Pancreas (tissue), 10 donors: ENCODE data around the gene OR9K2. TPM values are rescaled to one million over a fixed set of nuclear protein-coding genes. Genes with fewer than 3 reads are reported as not detected.

Experiments used
- ATAC-seq, 4 donors: fragments of 200-7000 bp; cut with Tn5 transposase; one replicate each; pipeline versions ENCODE4 v1.8.0 to v1.9.1; 2020; ENCODE audit warnings: mild to moderate bottlenecking in 4 of 4, moderate library complexity in 4 of 4
- DNase-seq, 6 donors: peaks; one replicate each; pipeline ENCODE4 v3.0.0-alpha.2; 2020
- FAIRE-seq: peaks from 2 replicates; lab custom pipeline; 2012; peaks lifted over from hg19 to GRCh38; lab: Jason Lieb, UNC
- H3K27ac ChIP-seq, 4 donors: fragments of 200-600 bp; sonication (generic); 1 replicate in 3 of 4; 2 replicates in 1 of 4; pipeline versions ENCODE4 v1.5.0 to v1.8.0; 2020
- H3K27me3 ChIP-seq, 4 donors: fragments of 200-600 bp; one replicate each; pipeline ENCODE4 v1.8.0; 2021
- H3K36me3 ChIP-seq, 3 donors: fragments of 200-600 bp; sonication (generic) in 1 of 3; one replicate each; pipeline versions ENCODE4 v1.5.0 to v1.8.0; 2020 to 2021
- H3K4me1 ChIP-seq, 3 donors: fragments of 200-600 bp; one replicate each; pipeline ENCODE4 v1.8.0; 2021
- H3K4me3 ChIP-seq, 4 donors: fragments of 200-600 bp; sonication (generic) in 2 of 4; one replicate each; pipeline versions ENCODE4 v1.5.0 to v1.8.0; 2020 to 2021
- H3K9me3 ChIP-seq, 4 donors: fragments of 200-600 bp; one replicate each; pipeline ENCODE4 v1.8.0; 2021
- CTCF ChIP-seq, 4 donors: fragments of 200-600 bp; sonication (generic) in 3 of 4; IDR thresholded peaks; one replicate each; pipeline versions ENCODE4 v1.5.0 to v1.8.0; 2021; ENCODE audit warnings: antibody characterized with exemption in 4 of 4
- WGBS, 2 donors: extraction: QIAGEN DNeasy Blood & Tissue Kit; methylation state at CpG; one replicate each; pipeline ENCODE4 v1.1.7; 2013; 5-methylcytosine and 5-hydroxymethylcytosine counted together
- intact Hi-C, 3 donors: fragments of 100-400 bp; cut with DNase I; formaldehyde crosslinking; loops; one replicate each; pipeline versions ENCODE4 v1.11.1 to v1.14.2; 2022
- polyA plus RNA-seq, 2 donors: library from polyadenylated mRNA; stranded (reverse); fragments of 200-250 nt; gene quantifications; one replicate each; pipeline ENCODE4 v1.2.3, GENCODE V29; 2013
- total RNA-seq, 6 donors: library from RNA; stranded (reverse); fragmentation: NEBNext Ultra II Directional in 4 of 6; extraction: Animal tissue kit (Norgen Biotek cat#: 25700) in 4 of 6; gene quantifications; one replicate each; pipeline versions ENCODE4 v1.2.1 to v1.2.4, GENCODE V29; 2021 to 2023
- donor health status: healthy with polysubstance abuse.
- donor health status: DM: no; HTN: no; CAD: no; lungs with moderate emphysema.
- donor health status: DM: no; HTN: no; CAD: no.
- donor health status: control.
- donor health status: control.
- donor health status: Bipolar disorder and iron deficiency.
- donor health status: DM: yes; HTN: yes; CAD: no.
- donor health status: DM: no; HTN: no; CAD: no.
- donor health status: DM: no; HTN: no; CAD: no.
- donor health status: DM: yes; HTN: yes; CAD: no.

The OR9K2 gene
- total RNA-seq (not detected), polyA plus RNA-seq (not detected)

GRCh38 chr12:55126106-55126505, at the start of gene OR9K2:
Gene OR9K2 (plus strand): TSS chr12:55126406. CDS start chr12:55129835, 3,429 bp downstream.
- Histone ChIP-seq H3K4me1 (no peaks in the 10 kb centered on the region), H3K27me3 (peaks cover 0 to 11% (median 0%) of the 10 kb centered on the region in 4 donors), H3K36me3 (no peaks in the 10 kb centered on the region), H3K9me3 (no peaks in the 10 kb centered on the region), H3K27ac (no peak within 1 kb of the TSS), H3K4me3 (no peak within 1 kb of the TSS)
- DNase-seq (no peak), ATAC-seq (no peak), FAIRE-seq (no peak)
- no peak for TF ChIP-seq CTCF (IDR thresholded peaks at IDR 0.05)
- WGBS, 2 donors = 65 to 71% methylated on average over 2 of the region's 2 CpGs
- intact Hi-C loops = no loop called here

GRCh38 chr12:55092579-55092978, 33.6 kb upstream of the OR9K2 start:
- Histone ChIP-seq H3K9me3 (no peaks in the 10 kb centered on the region), H3K4me1 (no peaks in the 10 kb centered on the region), H3K27me3 (peaks cover 0 to 3% (median 0%) of the 10 kb centered on the region in 4 donors), H3K27ac (no peak overlapping the region), H3K36me3 (no peaks in the 10 kb centered on the region), H3K4me3 (no peak overlapping the region)
- DNase-seq = no peak
- intact Hi-C loops = no loop called here
- FAIRE-seq = no peak
- 70 to 79% methylated on average over 3 of the region's 3 CpGs for WGBS, 2 donors
- ATAC-seq = no peak
- TF ChIP-seq CTCF (IDR thresholded peaks at IDR 0.05) = no peak

- no peaks in the 10 kb centered on the region for H3K36me3 ChIP-seq
- no peak overlapping the region for H3K27ac ChIP-seq
- no peaks in the 10 kb centered on the region for H3K9me3 ChIP-seq
- no peaks in the 10 kb centered on the region for H3K27me3 ChIP-seq
- DNase-seq = no peak
- H3K4me3 ChIP-seq = no peak overlapping the region
- no peak for FAIRE-seq
- intact Hi-C loops = no loop called here
- ATAC-seq = no peak
- 79 to 91% methylated on average over 4 of the region's 4 CpGs for WGBS, 2 donors
- H3K4me1 ChIP-seq = no peaks in the 10 kb centered on the region
- no peak for TF ChIP-seq CTCF (IDR thresholded peaks at IDR 0.05)
Measured at GRCh38 chr12:55112378-55112875, 13.8 kb upstream of the OR9K2 start.

GRCh38 chr12:55116152-55116551, 10.1 kb upstream of the OR9K2 start:
- Histone ChIP-seq H3K9me3 (no peaks in the 10 kb centered on the region), H3K27ac (no peak overlapping the region), H3K4me3 (no peak overlapping the region), H3K4me1 (no peaks in the 10 kb centered on the region), H3K27me3 (no peaks in the 10 kb centered on the region), H3K36me3 (no peaks in the 10 kb centered on the region)
- WGBS, 2 donors = 76 to 78% methylated on average over 1 of the region's 1 CpG
- intact Hi-C loops = no loop called here
- DNase-seq = no peak
- ATAC-seq = no peak
- FAIRE-seq = no peak
- TF ChIP-seq CTCF (IDR thresholded peaks at IDR 0.05) = no peak

- intact Hi-C loops = no loop called here
- Histone ChIP-seq H3K4me1 (no peaks in the 10 kb centered on the region), H3K27ac (no peak overlapping the region), H3K4me3 (no peak overlapping the region), H3K27me3 (peaks cover 0 to 11% (median 2%) of the 10 kb centered on the region in 4 donors), H3K9me3 (no peaks in the 10 kb centered on the region), H3K36me3 (no peaks in the 10 kb centered on the region)
- TF ChIP-seq CTCF (IDR thresholded peaks at IDR 0.05) = no peak
- FAIRE-seq (no peak), ATAC-seq (no peak), DNase-seq (no peak)
- 54 to 55% methylated on average over 1 of the region's 1 CpG for WGBS, 2 donors
Measured at GRCh38 chr12:55132816-55133215, 6.6 kb downstream of the OR9K2 start.
